ENCODE measurements around the gene TRMT5.

- no peak for TF ChIP-seq CTCF (IDR thresholded peaks at IDR 0.05)
- TF ChIP-seq POLR2A (IDR thresholded peaks at IDR 0.05) = no peak
- no peak for TF ChIP-seq POLR2AphosphoS5 (IDR thresholded peaks at IDR 0.05)
These were observed 55.6 kb downstream of the TRMT5 start for GRCh38 chr14:60925286-60925685.
